Endothelial cell of umbilical vein (primary cell): ENCODE data around the gene C5AR2. TPM values are rescaled to one million over a fixed set of nuclear protein-coding genes. Genes with fewer than 3 reads are reported as not detected.

ENCODE experiments used
- BruUV-seq: library from RNA; stranded (reverse); fragments of 400-500 nt; replicated peaks from 2 replicates; lab custom pipeline; 2021; lab: Mats Ljungman, UMichigan
- CTCF ChIA-PET: fragments of 300-600, 350-600 bp; sonication (Branson Sonifier 250); formaldehyde crosslinking; loops from one replicate; lab custom pipeline; 2021; ENCODE audit warnings: antibody characterized with exemption, inconsistent platforms; lab: Charles Lee
- POLR2A ChIA-PET: fragments of 300-600, 350-600 bp; sonication (Branson Sonifier 250); formaldehyde crosslinking; loops from one replicate; lab custom pipeline; 2021; ENCODE audit warnings: antibody characterized with exemption, inconsistent platforms; lab: Charles Lee
- DNase-seq: peaks from one replicate; pipeline ENCODE4 v3.0.0-alpha.2; 2011; ENCODE audit warnings: low read depth, low spot score
- FAIRE-seq: peaks from 2 replicates; lab custom pipeline; 2011; peaks lifted over from hg19 to GRCh38; lab: Jason Lieb, UNC
- H2AFZ ChIP-seq: 2 replicates; pipeline ENCODE4 v1.6.0; 2012; ENCODE audit warnings: low read depth, low read length, control low read depth, inconsistent platforms
- H3K27ac ChIP-seq: 2 replicates; pipeline ENCODE4 v1.5.1; 2011; ENCODE audit warnings: low read depth, mild to moderate bottlenecking, control low read depth, low read length, moderate library complexity; ENCODE audit not compliant: insufficient read depth
- H3K27me3 ChIP-seq, 2 experiments: 2 replicates each; pipeline versions ENCODE4 v1.6.0 to v1.6.1; 2011; ENCODE audit warnings: low read length in 2 of 2, mixed read lengths in 1 of 2; ENCODE audit not compliant: control insufficient read depth in 2 of 2, insufficient read depth in 2 of 2
- H3K36me3 ChIP-seq, 2 experiments: 2 replicates in 1 of 2; 3 replicates in 1 of 2; pipeline ENCODE4 v1.5.1; 2011; ENCODE audit warnings: low read length in 2 of 2, mild to moderate bottlenecking in 1 of 2, moderate library complexity in 1 of 2; ENCODE audit not compliant: control insufficient read depth in 2 of 2, insufficient read depth in 2 of 2; ENCODE audit errors: extremely low read depth in 1 of 2
- H3K4me1 ChIP-seq: 3 replicates; pipeline ENCODE4 v1.5.1; 2011; ENCODE audit warnings: mild to moderate bottlenecking, low read length; ENCODE audit not compliant: control insufficient read depth, insufficient read depth; ENCODE audit errors: extremely low read depth
- H3K4me2 ChIP-seq: 2 replicates; pipeline ENCODE4 v1.6.1; 2011; ENCODE audit warnings: low read length, control low read depth, mixed read lengths; ENCODE audit not compliant: insufficient read depth
- H3K4me3 ChIP-seq, 3 experiments: fragments of 200-600 bp in 1 of 3; sonication (generic), shearing (Covaris generic) in 1 of 3; replicated peaks in 1 of 3; 2 replicates each; pipeline ENCODE4 v1.5.1; 2011 to 2016; ENCODE audit warnings: control low read depth in 3 of 3, low read length in 3 of 3, mild to moderate bottlenecking in 2 of 3, inconsistent platforms in 1 of 3, low read depth in 1 of 3, moderate library complexity in 1 of 3; ENCODE audit not compliant: insufficient read depth in 1 of 3
- H3K79me2 ChIP-seq: 2 replicates; pipeline ENCODE4 v1.6.0; 2012; ENCODE audit warnings: low read length, inconsistent platforms; ENCODE audit not compliant: control insufficient read depth, insufficient read depth
- H3K9ac ChIP-seq: replicated peaks from 2 replicates; pipeline ENCODE3; 2011; ENCODE audit warnings: low read length, control low read depth; ENCODE audit not compliant: insufficient read depth; ENCODE audit errors: extremely low read depth
- H3K9me1 ChIP-seq: replicated peaks from 3 replicates; pipeline ENCODE4 v1.6.0; 2011; ENCODE audit warnings: mild to moderate bottlenecking, low read length; ENCODE audit not compliant: control insufficient read depth, insufficient read depth; ENCODE audit errors: extremely low read depth
- H3K9me3 ChIP-seq: replicated peaks from 2 replicates; pipeline ENCODE4 v1.5.1; 2012; ENCODE audit warnings: low read length, inconsistent platforms; ENCODE audit not compliant: control insufficient read depth, insufficient read depth
- H4K20me1 ChIP-seq: replicated peaks from 2 replicates; pipeline ENCODE3; 2011; ENCODE audit warnings: mild to moderate bottlenecking, low read length; ENCODE audit not compliant: control insufficient read depth, insufficient read depth; ENCODE audit errors: extremely low read depth
- EZH2 ChIP-seq: IDR thresholded peaks from 2 replicates; pipeline ENCODE4 v1.6.1; 2012; ENCODE audit warnings: borderline replicate concordance, low read depth, mild to moderate bottlenecking, moderate library complexity, low read length, inconsistent platforms; ENCODE audit not compliant: severe bottlenecking
- FOS ChIP-seq: IDR thresholded peaks from 2 replicates; pipeline ENCODE4 v1.6.1; 2011; ENCODE audit warnings: mild to moderate bottlenecking, low read length, moderate library complexity, borderline replicate concordance; ENCODE audit not compliant: insufficient read depth
- GATA2 ChIP-seq: IDR thresholded peaks from 2 replicates; pipeline ENCODE4 v1.7.0; 2011; ENCODE audit warnings: low read depth, mild to moderate bottlenecking, moderate library complexity, mixed read lengths, low read length; ENCODE audit not compliant: insufficient read length, insufficient read depth
- JUN ChIP-seq: IDR thresholded peaks from 2 replicates; pipeline ENCODE4 v1.6.1; 2011; ENCODE audit warnings: borderline replicate concordance, low read depth; ENCODE audit not compliant: insufficient read length, insufficient read depth
- MYC ChIP-seq: IDR thresholded peaks from one replicate; pipeline ENCODE4 v1.6.1; 2011; ENCODE audit warnings: mild to moderate bottlenecking, low read depth, low read length
- POLR2A ChIP-seq: IDR thresholded peaks from 2 replicates; pipeline ENCODE4 v1.6.1; 2012; ENCODE audit warnings: low read depth, mild to moderate bottlenecking, control low read depth, low read length
- POLR2AphosphoS5 ChIP-seq: IDR thresholded peaks from 2 replicates; pipeline ENCODE4 v1.6.1; 2012; ENCODE audit warnings: low read depth, mild to moderate bottlenecking, control low read depth, low read length, moderate library complexity; ENCODE audit not compliant: insufficient read depth
- dilution Hi-C: fragments of 300-500 bp; cut with MboI; formaldehyde crosslinking; loops from one replicate; pipeline ENCODE4 v1.15.0; 2019; ENCODE audit warnings: low sequenced_read_pairs; ENCODE audit not compliant: extremely low pct_ligation_motif_present
- intact Hi-C: fragments of 100-400 bp; cut with micrococcal nuclease; formaldehyde crosslinking; loops from one replicate; pipeline ENCODE4 v1.10.0; 2022
- polyA plus RNA-seq, 4 experiments: library from polyadenylated mRNA; depleted of rRNA in 3 of 4; stranded (reverse) in 3 of 4; unstranded in 1 of 4; fragments of >200 nt; gene quantifications; 2 replicates each; pipeline versions ENCODE4 v1.2.1 to v1.2.3, GENCODE V29; 2011 to 2012; ENCODE audit warnings: missing spikeins in 1 of 4
- total RNA-seq: library from RNA; stranded (reverse); gene quantifications from 2 replicates; pipeline ENCODE4 v1.2.3, GENCODE V29; 2021
- TF ChIP-seq, protein P1 (sequence below), 2 donors: IDR thresholded peaks; 1 replicate in 1 of 2; 2 replicates in 1 of 2; pipeline ENCODE4 v1.5.1; 2011; ENCODE audit warnings: low read length in 2 of 2, mild to moderate bottlenecking in 2 of 2, moderate library complexity in 2 of 2, control low read depth in 1 of 2, inconsistent platforms in 1 of 2, low read depth in 1 of 2; ENCODE audit not compliant: insufficient read depth in 1 of 2; ENCODE audit errors: extremely low read depth in 1 of 2
- TF ChIP-seq, protein P2 (sequence below): IDR thresholded peaks from 2 replicates; pipeline ENCODE4 v1.6.1; 2011; ENCODE audit not compliant: insufficient read depth, insufficient read length

Gene C5AR2
- total and polyA plus RNA-seq, 2 donors (not counting 3 experiments of a cell fraction or from before 2014, with no cell fraction given), result not detected

DNA sequence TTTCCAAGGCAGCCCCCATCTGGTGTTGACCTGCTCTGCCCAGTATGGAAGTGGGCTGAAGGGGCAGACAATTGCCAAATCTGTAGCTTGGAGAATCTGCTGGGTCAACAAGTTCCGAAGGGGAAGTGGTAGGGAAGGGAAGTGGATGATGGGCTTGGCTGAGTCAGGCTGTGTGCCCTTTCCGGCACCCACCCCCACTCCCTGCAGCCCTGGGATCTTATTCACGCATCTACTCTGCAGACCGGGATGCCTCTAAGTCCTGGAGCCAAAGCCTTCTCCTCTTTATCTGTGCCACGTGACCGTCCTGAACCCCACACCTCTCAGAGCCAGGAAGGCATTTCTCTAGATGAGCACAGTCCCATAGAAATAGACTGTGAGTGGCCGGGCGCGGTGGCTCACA, 7.5 kb upstream of the C5AR2 start:
- Histone ChIP-seq H2AFZ (peak overlapping the region; percentile 15), H3K27me3 (peaks cover 0 to 2% of the 10 kb centered on the region in 2 experiments), H3K4me3 (no peak overlapping the region), H3K36me3 (no peaks in the 10 kb centered on the region), H3K27ac (no peak overlapping the region), H3K9me3 (no peaks in the 10 kb centered on the region), H3K9ac (no peak overlapping the region), H3K4me2 (no peak overlapping the region), H4K20me1 (no peaks in the 10 kb centered on the region), H3K4me1 (peaks cover 7% of the 10 kb centered on the region), H3K79me2 (no peaks in the 10 kb centered on the region), H3K9me1 (no peaks in the 10 kb centered on the region)
- DNase-seq (peak; percentile 13), FAIRE-seq (peak; percentile 44)
- TF ChIP-seq MYC (no peak), FOS (peak; percentile 82), POLR2A (no peak), JUN (no peak), GATA2 (no peak), EZH2 (no peak), POLR2AphosphoS5 (peak; percentile 24)
- TF ChIP-seq, protein P1, sequence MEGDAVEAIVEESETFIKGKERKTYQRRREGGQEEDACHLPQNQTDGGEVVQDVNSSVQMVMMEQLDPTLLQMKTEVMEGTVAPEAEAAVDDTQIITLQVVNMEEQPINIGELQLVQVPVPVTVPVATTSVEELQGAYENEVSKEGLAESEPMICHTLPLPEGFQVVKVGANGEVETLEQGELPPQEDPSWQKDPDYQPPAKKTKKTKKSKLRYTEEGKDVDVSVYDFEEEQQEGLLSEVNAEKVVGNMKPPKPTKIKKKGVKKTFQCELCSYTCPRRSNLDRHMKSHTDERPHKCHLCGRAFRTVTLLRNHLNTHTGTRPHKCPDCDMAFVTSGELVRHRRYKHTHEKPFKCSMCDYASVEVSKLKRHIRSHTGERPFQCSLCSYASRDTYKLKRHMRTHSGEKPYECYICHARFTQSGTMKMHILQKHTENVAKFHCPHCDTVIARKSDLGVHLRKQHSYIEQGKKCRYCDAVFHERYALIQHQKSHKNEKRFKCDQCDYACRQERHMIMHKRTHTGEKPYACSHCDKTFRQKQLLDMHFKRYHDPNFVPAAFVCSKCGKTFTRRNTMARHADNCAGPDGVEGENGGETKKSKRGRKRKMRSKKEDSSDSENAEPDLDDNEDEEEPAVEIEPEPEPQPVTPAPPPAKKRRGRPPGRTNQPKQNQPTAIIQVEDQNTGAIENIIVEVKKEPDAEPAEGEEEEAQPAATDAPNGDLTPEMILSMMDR (IDR thresholded peaks at IDR 0.05; ENCODE audit: extremely low read depth in 1 of 2, insufficient read depth in 1 of 2, low read depth in 1 of 2, low read length in 2 of 2), result no peak
- TF ChIP-seq, protein P2, sequence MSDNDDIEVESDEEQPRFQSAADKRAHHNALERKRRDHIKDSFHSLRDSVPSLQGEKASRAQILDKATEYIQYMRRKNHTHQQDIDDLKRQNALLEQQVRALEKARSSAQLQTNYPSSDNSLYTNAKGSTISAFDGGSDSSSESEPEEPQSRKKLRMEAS, result no peak
- dilution Hi-C loops (no loop called here), intact Hi-C loops (no loop called here)
- ChIA-PET CTCF (interaction anchor here (1.4 to 3.7 kb wide), 3 partner anchors 19 to 24 kb away, joined by 3 to 13 read pairs (median 3); partner anchors contain the start of gene DHX34), POLR2A (no interaction called here)
- BruUV-seq, result no TSS peak
